Measurements from ENCODE around the gene MRAS.
"Not testable (repeated sequence)": the region's sequence is repeated elsewhere in the genome, so short reads cannot be mapped to it uniquely, and the experiment has no call there.

MRAS gene

DNA sequence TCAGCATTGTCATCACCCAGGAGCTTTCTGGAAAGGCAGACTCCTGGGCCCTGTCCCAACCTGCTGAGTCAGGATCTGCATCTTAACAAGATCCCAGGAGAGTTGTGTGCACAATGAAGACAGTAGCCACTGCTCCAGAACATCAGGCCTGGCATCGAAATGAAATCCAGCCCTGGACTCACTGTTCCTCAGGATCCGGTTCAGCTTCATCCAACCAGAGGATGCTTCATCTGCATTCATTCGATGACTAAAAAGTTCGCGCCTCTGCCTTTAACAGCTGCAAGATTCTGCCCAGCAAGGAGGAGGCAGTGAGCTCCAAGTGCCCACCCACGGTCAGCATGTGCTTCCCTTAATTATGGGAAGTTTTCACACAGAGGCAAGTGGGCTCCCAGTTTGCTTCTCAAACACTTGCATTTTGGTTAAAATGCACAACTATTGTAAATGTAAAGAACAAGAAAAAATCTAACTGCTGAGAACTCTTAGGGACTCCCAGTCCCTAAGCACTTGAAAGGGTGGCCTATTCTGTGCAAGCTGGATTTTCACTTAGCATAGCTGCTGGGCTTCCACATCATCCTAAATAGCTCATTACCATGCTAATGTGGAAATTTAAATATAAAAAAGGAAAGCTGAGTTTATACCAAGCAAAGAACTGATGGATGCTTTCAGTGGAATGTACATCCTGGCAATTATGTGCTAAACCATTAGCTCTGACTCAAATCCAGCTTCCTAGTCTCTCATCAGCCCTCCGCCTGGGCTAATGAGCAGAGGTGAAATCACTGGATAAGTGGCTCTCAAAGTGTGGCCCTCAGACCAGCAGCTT, 60.6 kb downstream of the MRAS start:
- no peak for DNase-seq (ENCODE audit: insufficient read length)
- TF ChIP-seq POLR2A (IDR thresholded peaks at IDR 0.05; ENCODE audit: low read depth, low read length) (no peak), TAF1 (IDR thresholded peaks at IDR 0.05; ENCODE audit: borderline replicate concordance, low read depth, low read length) (no peak), POLR2AphosphoS5 (IDR thresholded peaks at IDR 0.05; ENCODE audit: low read depth, low read length) (no peak)
- FAIRE-seq = no peak

DNA sequence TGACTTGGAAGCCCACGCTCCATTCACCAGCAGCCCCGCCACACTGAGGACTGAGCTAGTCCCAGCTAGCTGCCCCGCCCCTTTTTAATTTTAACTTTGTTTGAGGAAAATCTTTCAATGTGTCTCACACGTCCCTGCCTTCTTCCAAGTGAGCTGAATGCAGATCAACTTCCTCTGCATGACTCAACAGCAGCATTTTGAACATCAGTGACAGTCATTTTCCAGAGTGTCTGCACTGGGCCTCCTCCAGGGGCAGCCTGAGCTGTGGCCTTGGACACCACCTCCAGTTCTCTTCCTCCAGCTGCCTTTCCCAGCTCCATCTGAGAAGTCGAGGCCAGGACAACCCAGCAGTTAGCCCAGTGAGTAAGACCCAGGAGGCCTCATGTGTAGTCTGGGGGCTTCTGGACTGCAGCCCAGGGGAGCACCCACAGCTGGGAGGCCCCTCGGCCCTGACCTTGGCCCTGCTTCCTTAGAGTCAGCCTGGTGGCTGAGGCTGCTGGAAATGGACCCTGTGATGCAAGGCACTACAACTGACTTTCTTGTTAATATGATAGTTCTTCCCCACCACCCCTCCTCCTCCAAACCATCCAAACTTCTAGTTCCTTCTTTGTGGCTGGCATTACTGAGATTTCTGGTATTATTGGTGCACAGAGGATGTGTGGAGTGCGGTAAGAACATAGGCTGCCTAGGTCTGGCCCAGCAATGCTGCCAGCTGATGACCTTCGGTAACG, 64.6 kb downstream of the MRAS start:
- no peak for DNase-seq (ENCODE audit: insufficient read length)
- no peak for FAIRE-seq
- TF ChIP-seq POLR2A (IDR thresholded peaks at IDR 0.05; ENCODE audit: low read depth, low read length) = no peak
- no peak for TF ChIP-seq POLR2AphosphoS5 (IDR thresholded peaks at IDR 0.05; ENCODE audit: low read depth, low read length)
- TF ChIP-seq TAF1 (IDR thresholded peaks at IDR 0.05; ENCODE audit: borderline replicate concordance, low read depth, low read length) = no peak

DNA sequence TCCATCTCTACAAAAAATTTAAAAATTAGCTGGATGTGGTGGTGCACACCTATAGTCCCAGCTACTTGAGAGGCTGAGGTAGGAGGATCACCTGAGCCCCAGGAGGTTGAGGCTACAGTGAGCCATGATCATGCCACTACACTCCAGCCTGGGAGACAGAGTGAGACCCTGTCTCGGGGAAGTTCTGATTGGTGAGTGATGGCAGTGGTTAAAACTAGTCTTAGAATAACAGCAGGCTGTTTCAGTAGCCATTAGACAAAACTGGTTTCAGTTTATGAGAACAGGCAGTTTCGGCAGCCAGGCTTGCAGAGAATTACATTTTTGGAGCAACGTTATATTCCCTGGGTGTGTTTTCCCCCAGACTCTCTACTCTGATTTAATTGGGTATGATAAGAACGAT, 67.9 kb downstream of the MRAS start:
- DNase-seq (ENCODE audit: insufficient read length); FAIRE-seq: not testable (repeated sequence)

DNA sequence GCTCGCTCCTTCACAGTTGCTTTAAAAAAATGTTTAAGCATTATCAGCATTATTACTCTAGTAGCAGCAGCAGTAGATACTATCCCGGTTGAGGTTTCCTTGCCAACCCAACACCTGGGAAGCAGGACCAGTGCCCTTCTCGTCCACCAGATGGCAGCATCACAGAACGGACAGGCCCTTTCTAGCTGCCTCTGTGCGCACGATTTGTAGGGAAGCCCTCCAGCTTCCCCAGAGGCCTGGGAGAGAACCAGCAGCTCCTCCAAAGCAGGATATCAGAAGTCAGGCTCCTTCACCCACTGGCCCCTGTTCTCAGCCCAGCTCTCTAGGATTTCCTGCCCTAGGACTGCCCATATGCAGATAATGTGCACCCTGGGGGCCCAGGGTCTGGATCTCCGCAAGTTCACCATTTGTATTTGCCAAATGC, 69.2 kb downstream of the MRAS start:
- DNase-seq (ENCODE audit: insufficient read length) (peak; percentile 41), FAIRE-seq (peak; percentile 89)
- TF ChIP-seq POLR2AphosphoS5 (IDR thresholded peaks at IDR 0.05; ENCODE audit: low read depth, low read length) = no peak
- TF ChIP-seq TAF1 (IDR thresholded peaks at IDR 0.05; ENCODE audit: borderline replicate concordance, low read depth, low read length) = no peak
- TF ChIP-seq POLR2A (IDR thresholded peaks at IDR 0.05; ENCODE audit: low read depth, low read length) = no peak

DNA sequence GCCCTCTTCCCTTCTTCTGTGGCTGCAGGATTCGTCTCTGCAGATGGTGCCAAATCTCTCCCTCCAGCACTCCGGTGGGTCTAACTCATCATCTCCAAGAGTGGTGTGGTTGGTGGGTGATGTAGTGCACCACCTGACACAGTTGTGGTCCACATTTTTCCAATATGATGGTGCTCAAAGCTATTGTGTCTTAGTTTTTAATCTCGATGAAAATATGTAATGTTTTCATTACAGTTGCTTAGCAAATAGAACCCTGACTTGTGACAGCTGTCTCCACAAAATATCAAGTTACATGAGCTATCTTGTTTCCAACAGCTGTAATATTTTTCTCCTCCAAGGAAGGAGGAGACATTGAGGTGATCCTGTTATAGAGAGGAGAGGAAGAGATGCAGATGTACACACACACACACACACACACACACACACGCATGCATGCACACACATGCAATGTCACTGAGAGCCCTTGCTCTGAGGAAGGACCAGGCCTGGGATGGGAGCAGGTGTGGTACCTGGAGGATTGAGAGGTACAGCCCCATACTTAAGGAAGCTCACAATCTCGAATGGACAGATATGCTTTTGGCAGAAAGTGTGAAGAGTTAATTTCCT, 70.3 kb downstream of the MRAS start:
- TF ChIP-seq POLR2AphosphoS5 (IDR thresholded peaks at IDR 0.05; ENCODE audit: low read depth, low read length) = no peak
- no peak for TF ChIP-seq POLR2A (IDR thresholded peaks at IDR 0.05; ENCODE audit: low read depth, low read length)
- TF ChIP-seq TAF1 (IDR thresholded peaks at IDR 0.05; ENCODE audit: borderline replicate concordance, low read depth, low read length) = no peak
- FAIRE-seq (no peak), DNase-seq (ENCODE audit: insufficient read length) (no peak)

DNA sequence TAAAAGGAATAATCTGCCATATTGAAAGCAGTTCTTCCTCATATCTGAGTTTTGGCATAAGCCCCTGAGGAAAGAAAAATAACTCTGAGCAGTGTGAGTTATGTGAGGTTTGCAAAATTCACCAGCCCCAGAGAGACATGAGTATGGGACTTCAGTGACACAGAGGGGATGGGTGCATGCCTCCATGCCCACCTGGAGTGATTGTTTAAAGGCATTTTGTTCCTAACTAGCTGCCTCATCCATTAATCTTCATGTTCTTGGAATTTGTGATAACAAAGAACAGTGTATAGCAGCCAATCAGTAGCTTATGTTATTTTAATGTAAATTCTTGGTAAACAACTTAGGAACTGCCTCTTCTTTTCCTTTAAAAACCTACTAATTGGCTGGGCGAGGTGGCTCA, 74.9 kb downstream of the MRAS start:
- DNase-seq (ENCODE audit: insufficient read length) (no peak), FAIRE-seq (no peak)
- TF ChIP-seq POLR2A (IDR thresholded peaks at IDR 0.05; ENCODE audit: low read depth, low read length) (no peak), TAF1 (IDR thresholded peaks at IDR 0.05; ENCODE audit: borderline replicate concordance, low read depth, low read length) (no peak), POLR2AphosphoS5 (IDR thresholded peaks at IDR 0.05; ENCODE audit: low read depth, low read length) (no peak)

DNA sequence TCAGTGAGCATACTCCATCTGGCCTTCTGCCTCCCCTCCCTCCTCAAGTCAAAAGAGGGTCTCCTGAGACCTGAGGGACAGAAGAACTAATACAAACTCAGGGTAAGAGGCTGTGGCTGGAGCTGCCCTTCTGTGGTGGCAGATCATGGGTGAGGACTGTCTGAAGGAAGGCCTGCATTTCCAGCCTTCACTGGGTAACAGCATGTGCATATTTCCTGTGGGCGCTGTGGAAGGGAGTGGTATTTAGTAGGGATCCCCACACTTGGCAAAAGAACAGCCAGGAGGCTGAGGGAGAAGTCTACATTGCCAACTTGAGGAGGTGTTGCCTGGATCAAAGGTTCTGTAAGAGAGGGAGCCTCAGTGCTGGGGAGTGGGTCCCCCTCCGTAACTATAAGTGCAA, 75.9 kb downstream of the MRAS start:
- no peak for DNase-seq (ENCODE audit: insufficient read length)
- no peak for TF ChIP-seq POLR2A (IDR thresholded peaks at IDR 0.05; ENCODE audit: low read depth, low read length)
- TF ChIP-seq TAF1 (IDR thresholded peaks at IDR 0.05; ENCODE audit: borderline replicate concordance, low read depth, low read length) = no peak
- TF ChIP-seq POLR2AphosphoS5 (IDR thresholded peaks at IDR 0.05; ENCODE audit: low read depth, low read length) = no peak
- FAIRE-seq = no peak

DNA sequence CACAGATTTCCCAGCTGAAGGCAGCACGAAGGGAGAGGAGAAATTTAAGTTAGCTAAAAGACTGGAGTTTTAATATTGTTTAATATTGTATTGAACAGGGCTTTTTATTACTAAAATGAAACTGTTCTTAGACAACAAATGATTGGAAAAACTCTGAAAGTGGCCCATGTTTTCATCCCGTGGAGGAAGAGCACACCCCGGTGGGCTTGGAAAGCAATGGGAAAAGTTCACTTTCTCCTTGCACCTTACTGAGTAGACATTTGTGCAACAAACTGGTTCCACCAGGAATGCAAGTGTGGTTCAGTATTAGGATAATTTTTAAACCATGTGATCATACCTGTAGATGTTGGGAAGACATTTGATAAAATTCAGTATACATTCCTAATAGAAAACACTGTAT, 77.8 kb downstream of the MRAS start:
- FAIRE-seq (no peak), DNase-seq (ENCODE audit: insufficient read length) (no peak)
- no peak for TF ChIP-seq POLR2A (IDR thresholded peaks at IDR 0.05; ENCODE audit: low read depth, low read length)
- TF ChIP-seq POLR2AphosphoS5 (IDR thresholded peaks at IDR 0.05; ENCODE audit: low read depth, low read length) = no peak
- no peak for TF ChIP-seq TAF1 (IDR thresholded peaks at IDR 0.05; ENCODE audit: borderline replicate concordance, low read depth, low read length)

DNA sequence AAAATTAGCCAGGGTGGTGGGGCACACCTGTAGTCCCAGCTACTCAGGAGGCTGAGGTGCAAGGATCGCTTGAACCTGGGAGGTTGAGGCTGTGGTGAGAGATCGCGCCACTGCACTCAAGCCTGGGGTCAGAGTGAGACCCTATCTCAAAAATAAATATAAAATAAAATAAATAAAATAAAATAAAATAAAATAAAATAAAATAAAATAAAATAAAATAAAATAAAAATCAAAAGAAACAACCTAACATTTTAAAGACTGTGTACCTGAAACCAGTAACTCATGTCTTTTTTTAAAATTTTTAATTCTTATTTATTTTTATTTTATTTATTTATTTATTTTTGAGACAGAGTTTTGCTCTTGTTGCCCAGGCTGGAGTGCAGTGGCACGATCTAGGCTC, 78.4 kb downstream of the MRAS start:
- FAIRE-seq; DNase-seq (ENCODE audit: insufficient read length): not testable (repeated sequence)

DNA sequence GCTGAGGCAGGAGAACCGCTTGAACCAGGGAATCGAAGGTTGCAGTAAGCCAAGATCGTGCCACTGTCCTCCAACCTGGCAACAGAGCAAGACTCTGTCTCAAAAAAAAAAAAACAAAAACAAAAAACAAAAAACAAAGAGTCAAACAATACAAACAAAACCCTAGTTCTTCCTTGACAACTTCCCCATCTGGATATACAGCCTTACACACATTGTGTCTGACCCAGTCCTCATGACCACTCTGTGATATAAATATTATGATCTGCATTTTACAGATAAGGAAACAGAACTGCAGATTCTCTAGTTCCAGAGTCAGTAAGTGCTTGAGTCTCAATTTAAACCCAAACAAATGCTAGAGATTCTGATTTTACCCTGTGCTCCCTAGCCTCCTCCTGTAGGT, 81.3 kb downstream of the MRAS start:
- FAIRE-seq = no peak

DNA sequence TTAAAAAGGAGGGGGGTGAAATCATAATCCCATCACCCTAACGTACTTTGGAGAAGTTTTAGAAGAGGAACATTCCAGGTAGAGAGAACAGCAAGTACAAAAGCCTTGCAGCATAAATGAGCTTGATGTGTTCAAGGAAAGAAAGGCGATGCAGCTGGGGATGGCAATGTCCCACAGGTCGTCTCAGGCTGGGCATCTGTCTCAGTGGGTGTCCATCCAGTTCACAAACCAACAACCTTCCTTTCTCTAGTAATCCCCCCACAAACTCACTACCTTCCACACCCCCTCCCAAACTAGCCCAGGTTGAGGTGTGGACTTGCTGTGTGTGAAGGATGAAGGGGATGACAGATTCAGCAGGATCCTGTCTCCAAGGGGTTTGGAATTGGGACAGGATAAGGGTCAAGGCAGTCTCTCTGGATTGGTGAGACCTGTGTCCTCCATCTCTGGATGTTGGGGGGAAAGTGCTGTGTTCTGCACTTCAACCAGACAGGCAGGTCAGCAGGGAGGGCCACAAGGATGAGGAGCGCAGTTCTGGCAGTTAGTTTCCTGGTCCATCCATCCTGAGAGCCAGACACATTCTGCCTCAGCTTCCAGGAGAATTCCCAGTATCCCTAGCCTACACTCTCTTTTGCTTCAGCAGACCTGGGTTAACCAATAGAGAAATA, 84.3 kb downstream of the MRAS start:
- FAIRE-seq (no peak), DNase-seq (ENCODE audit: insufficient read length) (no peak)
- no peak for TF ChIP-seq POLR2A (IDR thresholded peaks at IDR 0.05; ENCODE audit: low read depth, low read length)
- TF ChIP-seq TAF1 (IDR thresholded peaks at IDR 0.05; ENCODE audit: borderline replicate concordance, low read depth, low read length) = no peak
- no peak for TF ChIP-seq POLR2AphosphoS5 (IDR thresholded peaks at IDR 0.05; ENCODE audit: low read depth, low read length)

More for the DNA sequence above, 81.3 kb downstream of the MRAS start:
- DNase-seq (ENCODE audit: insufficient read length) = no peak
- TF ChIP-seq POLR2AphosphoS5 (IDR thresholded peaks at IDR 0.05; ENCODE audit: low read depth, low read length) (no peak), TAF1 (IDR thresholded peaks at IDR 0.05; ENCODE audit: borderline replicate concordance, low read depth, low read length) (no peak), POLR2A (IDR thresholded peaks at IDR 0.05; ENCODE audit: low read depth, low read length) (no peak)

All from GM12892 (cell line).